A549 (cell line): ENCODE results near the gene CEPT1. TPM values are rescaled to one million over a fixed set of nuclear protein-coding genes. Genes with fewer than 3 reads are reported as not detected.

Source experiments
- ATAC-seq, 2 experiments: fragments of 200-7000 bp in 1 of 2; fragments of >200 bp in 1 of 2; cut with Nextera tagmentation in 1 of 2; cut with Tn5 transposase in 1 of 2; 3 replicates each; pipeline versions ENCODE4 v1.8.0 to v1.9.1; 2018 to 2020; ENCODE audit warnings: mild to moderate bottlenecking in 1 of 2, moderate library complexity in 1 of 2
- CTCF ChIA-PET: fragments of 300-600 bp; sonication (Branson Sonifier 250); formaldehyde crosslinking; extraction: SDS; loops from one replicate; lab custom pipeline; 2021; ENCODE audit warnings: antibody characterized with exemption, inconsistent platforms; lab: Yijun Ruan, JAX
- POLR2A ChIA-PET: fragments of 350-600 bp; formaldehyde crosslinking; extraction: SDS; loops from one replicate; lab custom pipeline; 2021; ENCODE audit warnings: antibody characterized with exemption, inconsistent platforms; lab: Yijun Ruan, JAX
- DNase-seq, 2 experiments: peaks; one replicate each; pipeline versions ENCODE4 v3.0.0 to v3.0.0-alpha.2; 2011 to 2016; ENCODE audit warnings: low read depth in 1 of 2, low spot score in 1 of 2
- FAIRE-seq: peaks from 2 replicates; lab custom pipeline; 2011; peaks lifted over from hg19 to GRCh38; lab: Jason Lieb, UNC
- H3K27ac ChIP-seq, 2 experiments: fragments of >200 bp; sonication (Bioruptor Twin); formaldehyde crosslinking; 3 replicates each; pipeline ENCODE4 v1.5.1; 2016 to 2017
- H3K4me1 ChIP-seq: fragments of >200 bp; sonication (Bioruptor Twin); formaldehyde crosslinking; 3 replicates; pipeline ENCODE4 v1.6.1; 2016
- H3K4me2 ChIP-seq: fragments of >200 bp; sonication (Bioruptor Twin); formaldehyde crosslinking; 3 replicates; pipeline ENCODE4 v1.6.1; 2016
- H3K4me3 ChIP-seq: fragments of >200 bp; sonication (Bioruptor Twin); formaldehyde crosslinking; 3 replicates; pipeline ENCODE4 v1.5.1; 2016
- H3K9me3 ChIP-seq: fragments of >200 bp; sonication (Bioruptor Twin); formaldehyde crosslinking; 3 replicates; pipeline ENCODE4 v1.6.1; 2016
- BHLHE40 ChIP-seq: IDR thresholded peaks from 2 replicates; pipeline ENCODE4 v1.6.1; 2012; ENCODE audit warnings: low read depth, low read length, inconsistent platforms
- CBX8 ChIP-seq: fragments of 200-600 bp; sonication (generic); IDR thresholded peaks from 2 replicates; pipeline ENCODE4 v1.6.1; 2016
- CHD4 ChIP-seq: fragments of 200-600 bp; sonication (generic); IDR thresholded peaks from 2 replicates; pipeline ENCODE4 v1.6.1; 2016; ENCODE audit warnings: antibody characterized with exemption, mild to moderate bottlenecking, borderline replicate concordance
- E2F6 ChIP-seq: IDR thresholded peaks from 2 replicates; pipeline ENCODE4 v1.6.1; 2012; ENCODE audit warnings: low read depth, borderline replicate concordance
- EHF ChIP-seq: fragments of 250-450 bp; sonication (Bioruptor Pico); IDR thresholded peaks from 2 replicates; pipeline ENCODE4 v1.5.0; 2020; ENCODE audit warnings: mild to moderate bottlenecking
- EHMT2 ChIP-seq: fragments of 200-600 bp; sonication (generic); IDR thresholded peaks from 2 replicates; pipeline ENCODE4 v1.6.1; 2016; ENCODE audit warnings: antibody characterized with exemption, low read depth, mild to moderate bottlenecking, moderate library complexity
- ESRRA ChIP-seq: fragments of 150-350 bp; IDR thresholded peaks from 2 replicates; pipeline ENCODE4 v1.6.1; 2014; ENCODE audit warnings: mild to moderate bottlenecking, low read length, borderline replicate concordance
- KDM1A ChIP-seq: fragments of 200-600 bp; sonication (generic); IDR thresholded peaks from 2 replicates; pipeline ENCODE4 v1.6.1; 2016; ENCODE audit warnings: low read depth, mild to moderate bottlenecking
- KDM5A ChIP-seq: fragments of 200-600 bp; sonication (generic); IDR thresholded peaks from 2 replicates; pipeline ENCODE4 v1.6.1; 2016; ENCODE audit warnings: antibody characterized with exemption, mild to moderate bottlenecking
- MAFK ChIP-seq: fragments of 450-650 bp; IDR thresholded peaks from 2 replicates; pipeline ENCODE4 v1.6.1; 2014; ENCODE audit not compliant: partially characterized antibody
- MAX ChIP-seq: IDR thresholded peaks from 2 replicates; pipeline ENCODE4 v1.6.1; 2012
- MAZ ChIP-seq: fragments of 150-350 bp; IDR thresholded peaks from 2 replicates; pipeline ENCODE4 v1.6.1; 2014; ENCODE audit warnings: antibody characterized with exemption, low read depth, low read length, borderline replicate concordance
- NFE2L2 ChIP-seq: fragments of 150-350 bp; conservative IDR thresholded peaks from 2 replicates; pipeline ENCODE4 v1.6.1; 2014; ENCODE audit warnings: low read length
- NPAS2 ChIP-seq: fragments of 250-450 bp; sonication (Bioruptor Pico); IDR thresholded peaks from 2 replicates; pipeline ENCODE4 v1.8.0; 2022; ENCODE audit warnings: mild to moderate bottlenecking, moderate library complexity, borderline replicate concordance
- PHF8 ChIP-seq: fragments of 200-600 bp; sonication (generic); IDR thresholded peaks from 2 replicates; pipeline ENCODE4 v1.6.1; 2016; ENCODE audit warnings: low read depth, mild to moderate bottlenecking, antibody characterized with exemption, moderate library complexity, borderline replicate concordance
- POLR2AphosphoS2 ChIP-seq: conservative IDR thresholded peaks from 2 replicates; pipeline ENCODE4 v1.6.1; 2012; ENCODE audit warnings: low read length, improper control_type of control experiment, inconsistent platforms
- RAD21 ChIP-seq, 2 experiments: fragments of >200 bp in 1 of 2; sonication (Bioruptor Twin) in 1 of 2; formaldehyde crosslinking in 1 of 2; IDR thresholded peaks in 1 of 2; conservative IDR thresholded peaks in 1 of 2; 2 replicates in 1 of 2; 3 replicates in 1 of 2; pipeline ENCODE4 v1.6.1; 2012 to 2018; ENCODE audit warnings: inconsistent platforms in 1 of 2
- RCOR1 ChIP-seq: fragments of 150-350 bp; IDR thresholded peaks from 2 replicates; pipeline ENCODE4 v1.6.1; 2014; ENCODE audit warnings: antibody characterized with exemption, low read length, low read depth
- RNF2 ChIP-seq: fragments of 200-600 bp; sonication (generic); IDR thresholded peaks from 2 replicates; pipeline ENCODE4 v1.6.1; 2016; ENCODE audit warnings: low read depth, mild to moderate bottlenecking, antibody characterized with exemption, moderate library complexity, borderline replicate concordance
- ZSCAN20 ChIP-seq: fragments of 250-450 bp; sonication (Bioruptor Pico); IDR thresholded peaks from 2 replicates; pipeline ENCODE4 v1.8.0; 2022; ENCODE audit warnings: mild to moderate bottlenecking, moderate library complexity
- WGBS: methylation state at CpG from one replicate; pipeline ENCODE4 v1.1.6; 2017; ENCODE audit errors: missing lambda C conversion rate; 5-methylcytosine and 5-hydroxymethylcytosine counted together
- polyA plus RNA-seq, 4 experiments: library from polyadenylated mRNA; depleted of rRNA in 3 of 4; stranded (reverse); fragments of >200 nt; fragmentation: RNase III in 1 of 4; extraction: RNeasy Plus Mini Kit Qiagen cat#74134 plus additional on column Dnase treatment in 1 of 4; gene quantifications; 2 replicates in 3 of 4; 3 replicates in 1 of 4; pipeline ENCODE4 v1.2.3, GENCODE V29; 2011 to 2017
- TF ChIP-seq, protein P1 (sequence below): IDR thresholded peaks from 2 replicates; pipeline ENCODE4 v1.6.1; 2012
- TF ChIP-seq, protein P2 (sequence below): fragments of >200 bp; sonication (Bioruptor Twin); formaldehyde crosslinking; IDR thresholded peaks from 2 replicates; pipeline ENCODE4 v1.6.1; 2016
- TF ChIP-seq, protein P3 (sequence below): fragments of 250-450 bp; sonication (Bioruptor Pico); IDR thresholded peaks from 2 replicates; pipeline ENCODE4 v1.5.0; 2020; ENCODE audit warnings: low read depth, mild to moderate bottlenecking, moderate library complexity

The CEPT1 gene
- polyA plus RNA-seq, 2 of the 4 experiments (the other 2 are of a cell fraction): 12.3 to 26.2 TPM

GRCh38 chr1:111116496-111116895 is 23.5 kb upstream of the CEPT1 start:
- no peak overlapping the region for H3K27ac ChIP-seq
- WGBS: 94% methylated on average over 2 of the region's 2 CpGs
- no peak overlapping the region for H3K4me2 ChIP-seq
- ChIA-PET CTCF (no interaction called here), POLR2A (no interaction called here)
- TF ChIP-seq MAFK (peak; percentile 66), MAZ (no peak)
- H3K9me3 ChIP-seq: no peaks in the 10 kb centered on the region
- no peak for DNase-seq
- FAIRE-seq: no peak
- H3K4me1 ChIP-seq: no peaks in the 10 kb centered on the region
- H3K4me3 ChIP-seq: no peak overlapping the region
- no peak for ATAC-seq

DNA sequence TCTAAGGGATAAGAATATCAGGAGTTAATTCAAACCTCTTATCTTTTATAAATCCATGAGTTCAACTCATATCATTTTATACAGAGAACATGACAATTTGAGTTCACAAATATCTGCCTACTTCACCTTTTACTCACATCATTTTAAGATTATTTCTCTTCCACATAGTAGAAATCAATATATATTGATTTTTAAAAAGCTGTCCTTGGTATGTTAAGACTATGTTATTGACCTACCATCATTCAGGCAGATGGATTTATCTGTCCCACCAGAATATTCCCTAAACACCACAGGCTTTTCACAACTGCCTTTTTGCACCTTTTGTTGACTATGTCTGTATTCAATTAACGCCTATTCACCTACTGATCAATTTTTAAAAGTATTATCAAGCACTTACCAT is 13.7 kb upstream of the CEPT1 start:
- Histone ChIP-seq H3K4me1 (no peaks in the 10 kb centered on the region), H3K4me2 (no peak overlapping the region), H3K4me3 (no peak overlapping the region), H3K9me3 (no peaks in the 10 kb centered on the region), H3K27ac (no peak overlapping the region)
- no peak for FAIRE-seq
- TF ChIP-seq EHMT2 (no peak), KDM5A (no peak), PHF8 (no peak), RNF2 (no peak), RCOR1 (no peak), RAD21 (conservative IDR thresholded peaks at IDR 0.05 in 1 of 2, IDR thresholded peaks at IDR 0.05 in 1 of 2) (no peak), BHLHE40 (no peak), E2F6 (no peak), ESRRA (no peak), NPAS2 (CRISPR knock-in tag) (no peak)
- TF ChIP-seq, protein P1, sequence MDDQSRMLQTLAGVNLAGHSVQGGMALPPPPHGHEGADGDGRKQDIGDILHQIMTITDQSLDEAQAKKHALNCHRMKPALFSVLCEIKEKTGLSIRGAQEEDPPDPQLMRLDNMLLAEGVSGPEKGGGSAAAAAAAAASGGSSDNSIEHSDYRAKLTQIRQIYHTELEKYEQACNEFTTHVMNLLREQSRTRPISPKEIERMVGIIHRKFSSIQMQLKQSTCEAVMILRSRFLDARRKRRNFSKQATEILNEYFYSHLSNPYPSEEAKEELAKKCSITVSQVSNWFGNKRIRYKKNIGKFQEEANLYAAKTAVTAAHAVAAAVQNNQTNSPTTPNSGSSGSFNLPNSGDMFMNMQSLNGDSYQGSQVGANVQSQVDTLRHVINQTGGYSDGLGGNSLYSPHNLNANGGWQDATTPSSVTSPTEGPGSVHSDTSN: no peak
- ChIA-PET POLR2A (no interaction called here), CTCF (interaction anchor here (0.7 kb wide), 1 partner anchor 1866 kb away, joined by 3 read pairs; no protein-coding TSS in a partner anchor)
- no peak for ATAC-seq
- DNase-seq: no peak
- 82% methylated on average over 1 of the region's 1 CpG for WGBS

- Histone ChIP-seq H3K4me1 (no peaks in the 10 kb centered on the region), H3K4me2 (no peak overlapping the region), H3K27ac (no peak overlapping the region), H3K9me3 (no peaks in the 10 kb centered on the region), H3K4me3 (no peak overlapping the region)
- DNase-seq (no peak), ATAC-seq (no peak), FAIRE-seq (no peak)
- WGBS: 87% methylated on average over 3 of the region's 3 CpGs
- ChIA-PET CTCF (interaction anchor here (0.6 kb wide), 1 partner anchor 509 kb away, joined by 3 read pairs; no protein-coding TSS in a partner anchor), POLR2A (interaction anchor here (0.7 kb wide), 1 partner anchor 26 kb away, joined by 3 read pairs; no protein-coding TSS in a partner anchor)
- TF ChIP-seq ZSCAN20 (CRISPR knock-in tag): no peak
- no peak for TF ChIP-seq EHF (CRISPR knock-in tag)
- TF ChIP-seq POLR2AphosphoS2: no peak
- TF ChIP-seq CBX8: no peak
Measured at GRCh38 chr1:111127923-111128643, 11.9 kb upstream of the CEPT1 start.

DNA sequence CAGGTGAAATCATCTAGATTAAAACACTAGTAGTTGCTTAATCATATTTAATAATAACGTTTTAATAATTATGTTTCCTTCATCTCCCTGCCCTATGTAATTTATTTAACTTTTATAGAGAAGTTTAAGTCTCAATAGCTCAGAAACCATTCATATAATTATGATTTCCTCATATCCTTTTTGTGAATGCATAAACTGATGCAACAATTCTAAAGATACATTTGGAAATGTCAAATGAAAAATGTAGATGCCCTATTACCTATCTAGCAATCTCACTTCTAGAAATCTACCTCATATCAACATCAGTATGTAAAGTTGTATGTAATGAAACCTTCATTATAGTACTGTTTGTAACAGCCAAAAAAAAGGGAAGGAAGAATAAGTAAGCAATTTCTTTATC is 10.6 kb upstream of the CEPT1 start:
- no peak overlapping the region for H3K4me2 ChIP-seq
- FAIRE-seq (no peak), DNase-seq (no peak), ATAC-seq (no peak)
- ChIA-PET POLR2A (no interaction called here), CTCF (no interaction called here)
- no peak overlapping the region for H3K27ac ChIP-seq
- H3K4me3 ChIP-seq: no peak overlapping the region
- 12% methylated on average over 1 of the region's 1 CpG for WGBS
- H3K9me3 ChIP-seq: no peaks in the 10 kb centered on the region
- no peak for TF ChIP-seq NFE2L2
- TF ChIP-seq CHD4: no peak
- TF ChIP-seq, protein P2, sequence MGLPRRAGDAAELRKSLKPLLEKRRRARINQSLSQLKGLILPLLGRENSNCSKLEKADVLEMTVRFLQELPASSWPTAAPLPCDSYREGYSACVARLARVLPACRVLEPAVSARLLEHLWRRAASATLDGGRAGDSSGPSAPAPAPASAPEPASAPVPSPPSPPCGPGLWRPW: no peak
- TF ChIP-seq, protein P1: no peak
- no peak for TF ChIP-seq MAX
- no peak for TF ChIP-seq POLR2AphosphoS2
- no peak for TF ChIP-seq RNF2
- TF ChIP-seq MAZ: no peak
- no peak for TF ChIP-seq KDM1A
- TF ChIP-seq, protein P3, sequence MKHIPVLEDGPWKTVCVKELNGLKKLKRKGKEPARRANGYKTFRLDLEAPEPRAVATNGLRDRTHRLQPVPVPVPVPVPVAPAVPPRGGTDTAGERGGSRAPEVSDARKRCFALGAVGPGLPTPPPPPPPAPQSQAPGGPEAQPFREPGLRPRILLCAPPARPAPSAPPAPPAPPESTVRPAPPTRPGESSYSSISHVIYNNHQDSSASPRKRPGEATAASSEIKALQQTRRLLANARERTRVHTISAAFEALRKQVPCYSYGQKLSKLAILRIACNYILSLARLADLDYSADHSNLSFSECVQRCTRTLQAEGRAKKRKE (CRISPR knock-in tag): no peak
- no peak for TF ChIP-seq ZSCAN20 (CRISPR knock-in tag)
- no peaks in the 10 kb centered on the region for H3K4me1 ChIP-seq
